GM19023 (cell line): ENCODE measurements around the gene DPYSL5.

Experiments
- ATAC-seq: cut with Tn5 transposase; IDR thresholded peaks from one replicate; pipeline ENCODE4 v1.9.1; 2021; ENCODE audit warnings: mild to moderate bottlenecking, moderate library complexity; ENCODE audit not compliant: unreplicated experiment

Gene DPYSL5

DNA sequence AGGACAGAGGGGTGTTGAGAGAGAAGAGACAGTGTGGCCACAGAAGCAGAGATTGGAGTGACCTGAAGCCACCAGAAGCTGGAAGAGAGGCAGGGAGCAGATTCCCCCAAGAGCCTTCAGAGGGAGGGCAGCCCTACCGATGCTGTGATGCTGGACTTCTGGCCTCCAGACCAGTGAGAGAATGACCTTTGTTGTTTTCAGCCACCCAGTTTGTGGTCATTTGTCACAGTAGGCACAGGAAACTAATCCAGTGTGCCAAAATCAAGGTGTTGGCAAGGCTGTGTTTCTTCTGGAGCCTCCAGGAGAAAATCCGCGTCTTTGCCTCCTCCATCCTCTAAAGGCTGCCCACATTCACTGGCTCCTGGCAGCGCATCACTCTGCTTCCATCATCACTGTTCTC lies 137.9 kb downstream of the DPYSL5 start:
- ATAC-seq, result no peak

- no peak for ATAC-seq
Observed at GRCh38 chr2:26986576-26986975, 138.6 kb downstream of the DPYSL5 start.

- no peak for ATAC-seq
Observed at GRCh38 chr2:26988058-26988860, 140.3 kb downstream of the DPYSL5 start.

DNA sequence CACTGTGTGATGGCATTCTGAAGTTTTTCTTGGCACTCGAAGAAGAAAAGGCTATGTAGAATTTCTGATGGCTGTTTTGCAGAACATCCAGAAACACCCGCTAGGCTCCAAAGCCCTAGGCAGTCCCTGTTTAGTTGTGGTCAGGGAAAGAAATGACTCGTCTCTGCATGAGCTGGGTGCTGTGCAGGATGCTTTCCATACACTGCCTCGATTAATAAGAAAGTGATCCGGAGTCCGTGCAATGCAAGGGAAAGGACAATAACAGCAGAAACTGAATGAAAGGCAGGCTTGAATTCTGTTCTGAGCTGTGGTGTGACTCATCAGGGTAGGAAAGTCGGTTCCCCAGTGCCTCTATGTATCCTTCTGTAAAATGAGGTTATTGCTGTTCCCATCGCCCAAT lies 141.2 kb downstream of the DPYSL5 start:
- ATAC-seq, result no peak

DNA sequence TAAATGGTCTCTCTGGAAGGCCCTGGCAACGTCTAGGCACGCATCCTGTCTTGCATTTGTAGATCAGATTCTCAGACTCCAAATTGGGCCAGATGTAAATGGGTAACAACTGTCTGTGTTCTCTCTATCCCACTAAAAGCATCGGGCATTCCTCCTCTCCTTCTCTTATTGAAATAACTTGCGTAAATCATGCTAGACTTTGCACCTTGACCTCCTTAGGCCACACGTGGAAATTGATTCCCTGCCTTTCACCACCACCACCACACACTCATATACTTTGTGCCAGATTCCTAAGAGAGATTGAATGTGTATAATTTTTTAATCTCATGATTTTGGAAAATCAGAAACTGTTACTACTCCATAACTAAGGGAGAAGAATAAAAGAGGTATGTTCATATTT lies 143.8 kb downstream of the DPYSL5 start:
- no peak for ATAC-seq

- no peak for ATAC-seq
Observed at GRCh38 chr2:26993768-26994167, 145.8 kb downstream of the DPYSL5 start.

- no peak for ATAC-seq
Observed at GRCh38 chr2:26994983-26995382, 147.1 kb downstream of the DPYSL5 start.

- no peak for ATAC-seq
Observed at GRCh38 chr2:26997394-26997793, 149.5 kb downstream of the DPYSL5 start.

DNA sequence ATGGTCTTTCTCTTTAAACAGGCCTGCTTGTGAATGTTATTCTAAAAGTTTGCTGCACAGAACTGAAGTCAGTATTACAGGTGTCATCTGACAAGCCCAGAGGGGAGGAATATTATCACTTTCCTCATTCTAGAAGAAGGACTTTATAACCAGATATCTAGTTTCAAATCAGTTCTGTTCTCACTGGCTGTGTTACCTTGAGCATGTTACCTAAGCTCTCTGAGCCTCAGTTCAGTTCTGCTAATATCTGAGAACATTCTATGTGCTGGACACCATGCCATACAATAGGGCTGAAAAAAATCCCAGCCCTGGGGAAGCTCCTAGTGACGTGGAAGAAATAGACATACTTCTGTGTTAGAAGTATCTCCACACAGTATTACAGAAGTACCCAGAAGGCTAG lies 150.4 kb downstream of the DPYSL5 start:
- no peak for ATAC-seq
